Measurements from ENCODE around the gene STRA8.
A peak's percentile ranks its signal among the peaks of the same experiment; 100 is the strongest.

The STRA8 gene

GRCh38 chr7:135247746-135248471 lies 14.3 kb downstream of the STRA8 start:
- Histone ChIP-seq H3K4me3 (no peak overlapping the region), H3K27ac (no peak overlapping the region), H3K9ac (ENCODE audit: insufficient read length) (no peak overlapping the region), H3K36me3 (ENCODE audit: insufficient read depth, low read length) (no peaks in the 10 kb centered on the region), H3K9me3 (ENCODE audit: low read depth, low read length) (no peaks in the 10 kb centered on the region)
- no peak for DNase-seq (ENCODE audit: low read depth, low spot score)
- TF ChIP-seq FOXP2 (optimal IDR thresholded peaks at IDR 0.05; ENCODE audit: control extremely low read depth, extremely low read length, insufficient read depth) (no peak), POLR2AphosphoS5 (IDR thresholded peaks at IDR 0.05; ENCODE audit: borderline replicate concordance, low read depth, low read length) (no peak), EZH2 (IDR thresholded peaks at IDR 0.05) (no peak)

DNA sequence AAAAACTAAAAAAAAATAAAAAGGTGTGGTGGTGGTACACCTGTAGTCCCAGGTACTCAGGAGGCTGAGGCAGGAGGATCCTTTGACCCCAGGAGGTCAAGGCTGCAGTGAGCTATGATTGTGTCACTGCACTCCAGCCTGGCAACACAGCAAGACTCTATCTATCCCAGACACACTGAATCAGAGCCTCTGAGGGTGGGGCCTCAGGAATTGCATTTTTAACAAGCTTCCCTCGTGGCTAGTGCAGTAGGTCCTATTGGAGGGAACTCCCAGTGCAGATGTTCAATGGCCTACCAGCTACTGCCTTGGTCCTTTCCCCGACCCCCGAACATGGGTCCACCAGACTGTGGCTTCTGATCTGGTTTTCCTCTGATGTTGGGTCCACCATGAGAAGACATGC lies 14.9 kb downstream of the STRA8 start:
- Histone ChIP-seq H3K36me3 (ENCODE audit: insufficient read depth, low read length) (no peaks in the 10 kb centered on the region), H3K4me3 (no peak overlapping the region), H3K9ac (ENCODE audit: insufficient read length) (no peak overlapping the region), H3K27ac (no peak overlapping the region), H3K9me3 (ENCODE audit: low read depth, low read length) (no peaks in the 10 kb centered on the region)
- TF ChIP-seq FOXP2 (optimal IDR thresholded peaks at IDR 0.05; ENCODE audit: control extremely low read depth, extremely low read length, insufficient read depth) (no peak), EZH2 (IDR thresholded peaks at IDR 0.05) (no peak), POLR2AphosphoS5 (IDR thresholded peaks at IDR 0.05; ENCODE audit: borderline replicate concordance, low read depth, low read length) (no peak)
- no peak for DNase-seq (ENCODE audit: low read depth, low spot score)

DNA sequence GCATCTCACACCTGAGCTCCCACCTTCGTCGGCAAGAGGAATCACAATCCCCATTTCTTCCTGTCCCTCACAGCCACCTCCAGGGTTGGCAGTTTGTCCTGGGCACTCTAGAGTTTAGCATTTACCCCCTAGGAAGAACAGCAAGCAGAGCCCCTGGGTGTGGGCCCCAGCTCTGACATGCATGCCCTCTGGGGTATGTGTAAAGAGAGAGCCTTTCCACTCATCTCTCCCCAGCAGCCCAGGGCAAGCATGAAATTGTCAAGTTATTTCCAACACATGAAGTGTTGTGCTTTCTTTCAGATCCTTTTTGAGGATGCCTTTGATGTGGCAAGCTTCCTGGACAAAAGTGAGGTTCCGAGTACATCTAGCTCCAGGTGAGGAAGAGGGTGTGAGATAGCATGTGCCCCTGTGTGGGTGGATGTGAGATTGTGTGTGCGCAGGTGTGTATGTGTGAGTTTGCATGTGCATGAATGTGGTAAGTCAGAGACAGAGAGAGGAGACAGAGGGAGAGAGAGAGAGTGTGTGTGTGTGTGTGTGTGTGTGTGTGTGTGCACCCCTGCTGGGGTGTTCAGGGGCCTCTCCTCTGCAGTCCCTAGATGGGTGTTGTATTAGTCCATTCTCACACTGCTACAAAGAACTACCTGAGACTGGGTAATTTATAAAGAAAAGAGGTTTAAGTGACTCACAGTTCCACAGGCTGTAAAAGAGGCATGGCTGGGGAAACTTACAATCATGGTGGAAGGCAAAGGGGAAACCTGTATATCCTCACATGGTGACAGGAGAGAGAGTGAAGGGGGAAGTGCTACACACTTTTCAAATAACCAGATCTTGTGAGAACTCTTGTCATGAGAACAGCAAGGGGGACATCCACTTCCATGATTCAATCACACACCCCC lies 18.1 kb downstream of the STRA8 start:
- Histone ChIP-seq H3K9ac (ENCODE audit: insufficient read length) (no peak overlapping the region), H3K36me3 (ENCODE audit: insufficient read depth, low read length) (no peaks in the 10 kb centered on the region)
- no peak for TF ChIP-seq EZH2 (IDR thresholded peaks at IDR 0.05)
- TF ChIP-seq POLR2AphosphoS5 (IDR thresholded peaks at IDR 0.05; ENCODE audit: borderline replicate concordance, low read depth, low read length), result no peak
- no peak for TF ChIP-seq FOXP2 (optimal IDR thresholded peaks at IDR 0.05; ENCODE audit: control extremely low read depth, extremely low read length, insufficient read depth)

GRCh38 chr7:135253851-135254771 lies 20.5 kb downstream of the STRA8 start:
- no peaks in the 10 kb centered on the region for H3K36me3 ChIP-seq (ENCODE audit: insufficient read depth, low read length)
- H3K9ac ChIP-seq (ENCODE audit: insufficient read length), result peak overlapping the region; percentile 29
- H3K27ac ChIP-seq, result no peak overlapping the region
- no peak for TF ChIP-seq FOXP2 (optimal IDR thresholded peaks at IDR 0.05; ENCODE audit: control extremely low read depth, extremely low read length, insufficient read depth)
- TF ChIP-seq POLR2AphosphoS5 (IDR thresholded peaks at IDR 0.05; ENCODE audit: borderline replicate concordance, low read depth, low read length), result no peak
- TF ChIP-seq EZH2 (IDR thresholded peaks at IDR 0.05), result no peak
- H3K9me3 ChIP-seq (ENCODE audit: low read depth, low read length), result no peaks in the 10 kb centered on the region
- no peak for DNase-seq (ENCODE audit: low read depth, low spot score)
- no peak overlapping the region for H3K4me3 ChIP-seq

More for the DNA sequence above, 18.1 kb downstream of the STRA8 start:
- no peak overlapping the region for H3K4me3 ChIP-seq
- no peak overlapping the region for H3K27ac ChIP-seq
- H3K9me3 ChIP-seq (ENCODE audit: low read depth, low read length), result no peaks in the 10 kb centered on the region
- no peak for DNase-seq (ENCODE audit: low read depth, low spot score)

- no peak overlapping the region for H3K4me3 ChIP-seq
- no peaks in the 10 kb centered on the region for H3K9me3 ChIP-seq (ENCODE audit: low read depth, low read length)
- H3K9ac ChIP-seq (ENCODE audit: insufficient read length), result no peak overlapping the region
- H3K27ac ChIP-seq, result no peak overlapping the region
- H3K36me3 ChIP-seq (ENCODE audit: insufficient read depth, low read length), result no peaks in the 10 kb centered on the region
- DNase-seq (ENCODE audit: low read depth, low spot score), result no peak
- TF ChIP-seq POLR2AphosphoS5 (IDR thresholded peaks at IDR 0.05; ENCODE audit: borderline replicate concordance, low read depth, low read length), result no peak
- TF ChIP-seq FOXP2 (optimal IDR thresholded peaks at IDR 0.05; ENCODE audit: control extremely low read depth, extremely low read length, insufficient read depth), result no peak
- no peak for TF ChIP-seq EZH2 (IDR thresholded peaks at IDR 0.05)
These were observed 24.2 kb downstream of the STRA8 start for GRCh38 chr7:135257790-135258189.

- DNase-seq (ENCODE audit: low read depth, low spot score), result no peak
- TF ChIP-seq POLR2AphosphoS5 (IDR thresholded peaks at IDR 0.05; ENCODE audit: borderline replicate concordance, low read depth, low read length) (no peak), FOXP2 (optimal IDR thresholded peaks at IDR 0.05; ENCODE audit: control extremely low read depth, extremely low read length, insufficient read depth) (no peak), EZH2 (IDR thresholded peaks at IDR 0.05) (no peak)
These were observed 24.9 kb downstream of the STRA8 start for GRCh38 chr7:135258585-135258984.

GRCh38 chr7:135259702-135260101 lies 26.1 kb downstream of the STRA8 start:
- no peak for TF ChIP-seq EZH2 (IDR thresholded peaks at IDR 0.05)
- no peak for TF ChIP-seq POLR2AphosphoS5 (IDR thresholded peaks at IDR 0.05; ENCODE audit: borderline replicate concordance, low read depth, low read length)
- TF ChIP-seq FOXP2 (optimal IDR thresholded peaks at IDR 0.05; ENCODE audit: control extremely low read depth, extremely low read length, insufficient read depth), result no peak
- Histone ChIP-seq H3K36me3 (ENCODE audit: insufficient read depth, low read length) (no peaks in the 10 kb centered on the region), H3K4me3 (no peak overlapping the region), H3K9me3 (ENCODE audit: low read depth, low read length) (no peaks in the 10 kb centered on the region), H3K9ac (ENCODE audit: insufficient read length) (no peak overlapping the region), H3K27ac (no peak overlapping the region)
- no peak for DNase-seq (ENCODE audit: low read depth, low spot score)

More at GRCh38 chr7:135258585-135258984, 24.9 kb downstream of the STRA8 start:
- Histone ChIP-seq H3K36me3 (ENCODE audit: insufficient read depth, low read length) (no peaks in the 10 kb centered on the region), H3K9me3 (ENCODE audit: low read depth, low read length) (no peaks in the 10 kb centered on the region), H3K27ac (no peak overlapping the region), H3K9ac (ENCODE audit: insufficient read length) (no peak overlapping the region), H3K4me3 (no peak overlapping the region)

All from SK-N-MC (cell line).